GM13977 (cell line): Measurements from ENCODE around the gene TTC3.
A peak's percentile ranks its signal among the peaks of the same experiment; 100 is the strongest.

ENCODE experiments used
- DNase-seq: peaks from one replicate; pipeline ENCODE4 v3.0.0; 2012; ENCODE audit warnings: low spot score
- in situ Hi-C: fragments of 300-500 bp; cut with MboI; formaldehyde crosslinking; loops from one replicate; pipeline ENCODE4 v1.12.0; 2022; ENCODE audit warnings: low sequenced_read_pairs, low pct_unique_long_range_greater_than_20kb, mixed read lengths, inconsistent platforms; ENCODE audit not compliant: unreplicated experiment
- TF ChIP-seq, protein P1 (sequence below): IDR thresholded peaks from 2 replicates; pipeline ENCODE4 v1.5.1; 2012; ENCODE audit warnings: mild to moderate bottlenecking, control low read depth; ENCODE audit not compliant: insufficient read depth; ENCODE audit errors: extremely low read depth, missing control alignments

The TTC3 gene

DNA sequence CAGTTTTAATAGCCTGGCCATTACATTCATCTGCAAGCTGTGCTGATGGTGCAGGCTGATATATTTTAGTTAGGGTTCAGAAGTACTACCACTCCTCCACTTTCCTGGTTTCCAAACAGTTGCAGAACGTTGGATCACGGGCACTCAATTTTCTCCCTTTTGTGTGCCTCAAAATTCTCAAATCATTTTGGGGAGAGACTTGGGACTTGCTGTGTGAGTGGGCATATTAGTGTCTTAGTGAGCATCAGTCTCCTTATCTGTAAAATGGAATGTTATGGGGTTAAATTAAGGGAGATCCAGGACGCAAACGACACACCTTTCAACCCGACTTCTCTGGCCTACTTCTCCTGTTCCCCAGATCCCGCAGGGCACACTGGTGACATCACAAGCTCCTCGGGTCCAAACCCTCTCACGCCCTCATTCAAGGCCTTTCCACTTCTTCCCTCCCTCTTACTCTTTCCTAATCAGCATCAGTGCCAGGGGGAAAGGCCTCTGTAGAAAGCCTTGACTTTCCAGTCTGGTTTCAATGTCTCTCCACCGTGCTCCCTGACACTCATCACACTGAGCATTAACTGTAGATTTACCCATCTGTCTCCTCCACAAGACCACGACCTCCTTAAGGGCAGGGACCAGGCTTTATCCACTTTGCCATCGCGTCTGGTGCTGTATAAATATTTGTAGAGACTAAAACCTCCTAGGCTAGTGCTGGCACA, 1.3 kb upstream of the TTC3 start:
- TF ChIP-seq, protein P1, sequence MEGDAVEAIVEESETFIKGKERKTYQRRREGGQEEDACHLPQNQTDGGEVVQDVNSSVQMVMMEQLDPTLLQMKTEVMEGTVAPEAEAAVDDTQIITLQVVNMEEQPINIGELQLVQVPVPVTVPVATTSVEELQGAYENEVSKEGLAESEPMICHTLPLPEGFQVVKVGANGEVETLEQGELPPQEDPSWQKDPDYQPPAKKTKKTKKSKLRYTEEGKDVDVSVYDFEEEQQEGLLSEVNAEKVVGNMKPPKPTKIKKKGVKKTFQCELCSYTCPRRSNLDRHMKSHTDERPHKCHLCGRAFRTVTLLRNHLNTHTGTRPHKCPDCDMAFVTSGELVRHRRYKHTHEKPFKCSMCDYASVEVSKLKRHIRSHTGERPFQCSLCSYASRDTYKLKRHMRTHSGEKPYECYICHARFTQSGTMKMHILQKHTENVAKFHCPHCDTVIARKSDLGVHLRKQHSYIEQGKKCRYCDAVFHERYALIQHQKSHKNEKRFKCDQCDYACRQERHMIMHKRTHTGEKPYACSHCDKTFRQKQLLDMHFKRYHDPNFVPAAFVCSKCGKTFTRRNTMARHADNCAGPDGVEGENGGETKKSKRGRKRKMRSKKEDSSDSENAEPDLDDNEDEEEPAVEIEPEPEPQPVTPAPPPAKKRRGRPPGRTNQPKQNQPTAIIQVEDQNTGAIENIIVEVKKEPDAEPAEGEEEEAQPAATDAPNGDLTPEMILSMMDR, result no peak
- in situ Hi-C loops, result no loop called here
- DNase-seq, result peak; percentile 13

DNA sequence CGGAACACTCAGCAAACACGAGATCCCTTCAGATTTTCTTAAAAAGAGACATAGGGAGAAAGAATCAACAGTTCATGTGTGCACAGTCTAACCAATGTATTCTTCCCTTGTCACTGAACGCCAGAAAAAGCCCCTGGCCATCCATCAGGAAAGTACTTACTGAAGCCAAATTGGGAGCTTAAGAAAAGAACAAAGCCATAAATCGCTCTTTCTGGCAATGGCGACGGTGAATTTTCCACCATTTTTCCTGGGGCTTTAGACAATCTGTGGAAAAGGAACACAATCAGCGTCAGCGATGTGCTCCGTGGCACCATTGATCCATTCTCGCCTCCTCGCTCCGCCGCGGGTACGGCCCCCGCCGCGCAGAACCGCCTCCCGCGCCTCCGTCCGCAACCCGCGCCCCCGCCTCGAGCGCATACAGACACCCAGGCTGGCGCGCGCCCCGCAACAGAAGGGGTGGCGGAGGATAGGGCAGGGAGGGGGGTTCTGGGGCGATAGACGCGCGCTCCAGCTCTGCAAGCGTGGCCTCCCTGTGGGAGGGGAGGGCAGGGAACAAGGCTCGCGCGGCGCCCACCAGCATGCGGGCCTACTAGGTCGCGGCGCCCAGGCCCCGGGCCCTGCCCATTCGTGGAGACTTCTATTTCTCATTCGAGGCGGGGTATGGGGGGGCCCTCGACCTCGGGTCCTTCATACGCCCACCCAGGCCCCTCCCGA, 623 bp upstream of the TTC3 start:
- in situ Hi-C loops, result no loop called here
- TF ChIP-seq, protein P1, result no peak
- DNase-seq, result no peak

DNA sequence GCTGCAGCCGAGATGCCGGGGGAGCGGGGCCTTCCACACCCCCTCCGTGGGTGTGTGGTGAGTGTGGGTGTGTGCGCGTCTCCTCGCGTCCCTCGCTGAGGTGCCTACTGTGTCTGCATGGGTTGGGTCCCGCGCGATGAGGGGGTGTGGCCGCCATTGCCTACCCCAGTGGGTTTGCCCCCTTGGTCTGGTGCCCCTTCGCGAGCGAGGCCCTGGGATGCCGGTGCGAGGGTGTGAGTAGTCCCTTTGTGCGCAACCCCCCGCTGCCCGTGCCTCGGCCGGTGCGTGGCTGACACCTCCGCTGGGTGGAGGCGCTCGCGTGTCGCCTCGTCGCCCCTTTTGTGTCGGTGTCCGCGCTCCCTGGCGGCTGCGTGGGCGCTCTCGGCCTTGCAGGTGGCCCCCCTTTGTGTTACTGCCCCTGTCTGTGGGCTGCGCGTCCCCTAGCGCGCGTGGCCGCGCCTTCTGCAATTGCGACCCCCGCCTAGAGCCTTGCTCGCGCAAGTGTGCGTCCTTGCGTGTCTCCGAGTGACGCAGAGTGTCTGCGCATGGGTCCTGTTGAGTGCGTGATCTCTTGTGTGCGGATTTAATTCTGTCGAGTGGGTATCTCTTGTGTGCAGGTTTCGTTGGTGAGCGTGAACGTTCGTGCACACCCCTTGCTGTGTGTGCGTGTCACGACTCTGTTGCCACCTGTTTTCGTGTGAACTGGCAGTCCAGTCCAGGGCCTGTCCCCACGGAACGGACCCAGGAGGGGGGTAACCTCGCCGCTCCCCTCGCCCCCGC, 553 bp downstream of the TTC3 start:
- DNase-seq, result peak; percentile 46
- in situ Hi-C loops, result no loop called here
- TF ChIP-seq, protein P1, result peak; percentile 29

DNA sequence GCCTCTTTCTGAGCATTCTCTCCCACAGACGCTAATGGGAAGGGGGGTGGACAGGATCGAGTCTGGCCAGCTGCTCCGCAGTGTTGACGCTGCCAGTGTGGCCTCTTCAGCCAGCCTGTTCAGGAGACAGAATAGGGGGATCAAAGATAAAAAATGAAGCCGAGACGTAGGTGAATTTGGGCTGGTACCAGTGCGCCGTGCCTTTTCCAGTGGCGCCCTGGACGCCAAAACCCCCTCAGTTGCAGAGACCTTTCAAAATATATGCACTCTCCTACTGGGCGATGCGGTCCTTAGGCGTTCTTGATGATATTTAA, 1.1 kb downstream of the TTC3 start:
- in situ Hi-C loops, result no loop called here
- TF ChIP-seq, protein P1, result no peak
- DNase-seq, result no peak

DNA sequence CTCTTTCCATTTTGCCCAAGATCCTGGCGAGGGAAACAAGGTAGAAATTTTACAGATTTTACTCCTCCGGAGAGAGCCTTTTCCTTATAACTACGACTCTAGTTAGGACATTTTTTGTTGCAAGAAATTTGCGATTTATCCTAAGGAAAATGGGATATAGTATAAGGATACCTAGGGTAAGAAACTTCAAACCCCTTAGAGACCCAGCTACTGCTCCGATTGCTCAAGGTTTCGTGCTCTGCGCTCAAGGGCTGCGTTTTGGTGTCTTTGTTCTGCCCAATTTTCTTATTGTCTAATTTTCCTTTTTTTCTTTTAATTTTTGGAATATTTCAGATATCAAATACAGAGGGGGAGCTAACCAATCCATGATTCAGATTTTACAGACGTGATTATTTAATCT, 1.5 kb downstream of the TTC3 start:
- in situ Hi-C loops, result no loop called here
- TF ChIP-seq, protein P1, result no peak
- DNase-seq, result no peak

DNA sequence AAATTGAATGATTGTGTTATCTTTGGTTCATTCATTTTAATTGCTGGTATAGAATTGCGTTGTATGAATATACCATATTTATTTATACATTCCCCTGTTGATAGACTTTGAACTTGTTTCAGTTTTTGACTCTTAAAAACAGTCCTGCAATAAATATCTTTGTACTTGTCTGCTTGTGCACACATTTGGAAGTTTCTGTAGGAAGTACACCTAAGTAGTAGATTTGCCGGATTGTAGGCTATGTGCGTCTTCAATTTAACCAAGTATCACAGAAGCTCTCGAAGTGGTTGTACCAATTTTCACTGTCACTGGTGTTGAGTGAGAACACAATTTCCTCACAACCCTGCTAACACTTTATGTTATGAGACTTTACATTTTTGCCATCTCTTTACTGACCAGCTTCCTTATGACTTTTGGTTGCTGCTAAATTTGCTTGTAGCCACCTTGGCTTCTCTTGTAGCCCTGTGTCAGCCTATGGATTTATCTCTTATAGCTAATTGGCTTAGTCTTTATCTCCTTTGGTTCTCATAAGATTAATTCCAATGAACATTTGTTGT, 2.2 kb downstream of the TTC3 start:
- in situ Hi-C loops, result no loop called here
- no peak for DNase-seq
- TF ChIP-seq, protein P1, result no peak
